Activated naive CD4-positive, alpha-beta T cell treated with anti-CD3 and anti-CD28 coated beads for 36 hours (primary cell): ENCODE measurements around the gene GNA14. TPM values are rescaled to one million over a fixed set of nuclear protein-coding genes. Genes with fewer than 3 reads are reported as not detected.

Source experiments
- CTCF ChIA-PET: fragments of 350-600 bp; sonication (Branson Sonifier 250); formaldehyde crosslinking; loops from one replicate; lab custom pipeline; 2021; ENCODE audit warnings: antibody characterized with exemption; lab: Charles Lee
- DNase-seq: peaks from one replicate; pipeline ENCODE4 v3.0.0-alpha.2; 2020
- H3K27ac Mint-ChIP-seq: one replicate; pipeline ENCODE4 v1.8.0; 2021; ENCODE audit warnings: mild to moderate bottlenecking, mixed read lengths
- H3K27me3 Mint-ChIP-seq: one replicate; pipeline ENCODE4 v1.8.0; 2021; ENCODE audit warnings: low read depth, mixed read lengths
- H3K36me3 Mint-ChIP-seq: one replicate; pipeline ENCODE4 v1.8.0; 2021; ENCODE audit warnings: low read depth, mixed read lengths
- H3K4me1 Mint-ChIP-seq: one replicate; pipeline ENCODE4 v1.8.0; 2021; ENCODE audit warnings: low read depth, mixed read lengths
- H3K4me3 Mint-ChIP-seq: one replicate; pipeline ENCODE4 v1.8.0; 2021; ENCODE audit warnings: mild to moderate bottlenecking, moderate library complexity, mixed read lengths
- H3K9me3 Mint-ChIP-seq: one replicate; pipeline ENCODE4 v1.8.0; 2021; ENCODE audit warnings: mixed read lengths
- intact Hi-C: fragments of 100-400 bp; cut with micrococcal nuclease; formaldehyde crosslinking; loops from one replicate; pipeline ENCODE4 v1.15.1; 2023
- total RNA-seq, 2 experiments: library from RNA; stranded (reverse); gene quantifications; one replicate each; pipeline ENCODE4 v1.2.3, GENCODE V29; 2021

Gene GNA14
- total RNA-seq, 2 experiments from 2014 or later: not detected

DNA sequence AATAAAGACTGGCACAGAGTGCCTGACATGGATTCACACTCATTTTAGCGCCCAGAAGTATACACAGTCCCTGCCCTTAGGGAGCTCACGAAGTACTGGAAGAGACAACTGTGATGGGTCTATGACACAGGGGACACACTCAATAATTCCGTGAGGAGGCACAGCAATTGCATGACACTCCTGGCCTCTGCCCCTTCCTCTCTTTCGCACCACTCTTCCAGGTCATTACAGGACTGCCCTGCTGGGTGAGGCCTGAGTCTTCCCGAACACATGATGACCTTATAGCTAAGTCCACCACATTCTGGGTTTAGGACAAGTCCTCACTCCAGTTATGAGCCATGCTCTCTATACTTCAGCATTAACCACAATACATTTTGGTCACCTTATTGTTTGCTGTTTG lies 134.7 kb downstream of the GNA14 start:
- Mint-ChIP-seq H3K27ac (no peak overlapping the region), H3K36me3 (no peaks in the 10 kb centered on the region), H3K9me3 (no peaks in the 10 kb centered on the region), H3K4me3 (no peak overlapping the region), H3K27me3 (no peaks in the 10 kb centered on the region), H3K4me1 (no peaks in the 10 kb centered on the region)
- intact Hi-C loops: no loop called here
- DNase-seq: no peak
- CTCF ChIA-PET: interaction anchor here (0.7 to 1.1 kb wide), 2 partner anchors 57 to 96 kb away, joined by 4 read pairs; no protein-coding TSS in a partner anchor

DNA sequence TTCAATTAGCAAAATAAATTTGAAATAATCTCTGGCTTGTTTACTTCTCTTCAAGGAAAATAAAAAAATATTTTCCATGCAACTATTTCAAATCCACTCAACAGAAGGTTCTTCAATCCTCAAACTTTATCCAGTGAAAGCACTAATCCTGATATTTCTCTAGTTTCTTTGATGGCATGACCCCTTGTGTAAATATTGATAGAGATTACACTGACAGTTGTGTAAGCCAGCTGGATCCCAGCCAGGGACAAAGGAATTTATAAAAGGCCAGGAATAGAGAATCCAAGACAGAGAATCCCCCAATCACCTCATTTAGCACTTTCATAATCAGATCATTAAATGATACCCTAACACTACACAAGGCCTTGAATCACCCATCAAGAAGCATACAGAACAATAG lies 135.2 kb downstream of the GNA14 start:
- DNase-seq: no peak
- Mint-ChIP-seq H3K27me3 (no peaks in the 10 kb centered on the region), H3K9me3 (no peaks in the 10 kb centered on the region), H3K4me3 (no peak overlapping the region), H3K4me1 (no peaks in the 10 kb centered on the region), H3K27ac (no peak overlapping the region), H3K36me3 (no peaks in the 10 kb centered on the region)
- CTCF ChIA-PET: no interaction called here
- intact Hi-C loops: no loop called here

DNA sequence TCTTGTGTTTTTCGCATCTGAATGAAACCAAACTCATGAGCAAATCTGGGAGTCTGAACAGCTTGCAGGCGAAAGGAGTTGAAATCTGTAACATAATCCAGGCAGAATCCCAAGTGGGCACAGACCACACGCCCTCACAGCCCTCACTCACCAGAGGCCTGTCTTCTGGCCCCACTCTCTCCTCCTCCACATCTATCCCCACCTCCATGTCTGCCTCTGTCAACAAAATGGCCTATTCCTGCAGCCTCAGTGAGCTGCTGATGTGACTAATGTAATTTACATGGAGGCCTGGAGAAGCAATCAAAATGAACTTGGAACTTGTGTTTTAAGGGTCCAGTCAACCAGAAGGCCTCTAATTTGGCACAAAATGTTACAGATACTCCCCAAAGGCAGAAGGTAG lies 136.6 kb downstream of the GNA14 start:
- H3K4me1 Mint-ChIP-seq: no peaks in the 10 kb centered on the region
- no peak for DNase-seq
- intact Hi-C loops: no loop called here
- H3K27ac Mint-ChIP-seq: no peak overlapping the region
- no peaks in the 10 kb centered on the region for H3K27me3 Mint-ChIP-seq
- no peak overlapping the region for H3K4me3 Mint-ChIP-seq
- no peaks in the 10 kb centered on the region for H3K9me3 Mint-ChIP-seq
- no peaks in the 10 kb centered on the region for H3K36me3 Mint-ChIP-seq
- CTCF ChIA-PET: interaction anchor here (0.9 kb wide), 1 partner anchor 54 kb away, joined by 4 read pairs; no protein-coding TSS in a partner anchor

DNA sequence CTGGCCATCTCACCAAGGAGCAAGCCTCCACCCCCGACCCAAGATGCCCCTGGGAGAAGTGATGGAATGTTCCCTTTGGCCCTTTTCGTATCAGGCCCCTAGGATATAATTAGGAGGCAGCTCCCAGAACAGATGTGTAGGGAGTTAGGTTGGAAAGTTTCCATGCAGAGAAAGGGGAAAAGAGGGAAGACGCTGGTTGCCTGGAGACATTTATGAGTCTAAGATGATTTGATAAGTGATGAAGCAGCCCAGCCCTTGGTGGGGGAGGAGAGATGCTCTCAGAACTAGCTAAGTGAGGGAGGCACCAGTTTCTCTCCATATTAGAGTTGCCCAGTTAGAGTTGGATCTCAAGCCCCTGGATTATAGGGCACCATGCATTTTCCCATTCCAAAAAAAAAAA lies 137.5 kb downstream of the GNA14 start:
- Mint-ChIP-seq H3K4me3 (no peak overlapping the region), H3K36me3 (no peaks in the 10 kb centered on the region), H3K27ac (no peak overlapping the region), H3K27me3 (no peaks in the 10 kb centered on the region), H3K4me1 (no peaks in the 10 kb centered on the region), H3K9me3 (no peaks in the 10 kb centered on the region)
- intact Hi-C loops: no loop called here
- no peak for DNase-seq
- CTCF ChIA-PET: interaction anchor here (0.9 kb wide), 1 partner anchor 53 kb away, joined by 4 read pairs; no protein-coding TSS in a partner anchor

DNA sequence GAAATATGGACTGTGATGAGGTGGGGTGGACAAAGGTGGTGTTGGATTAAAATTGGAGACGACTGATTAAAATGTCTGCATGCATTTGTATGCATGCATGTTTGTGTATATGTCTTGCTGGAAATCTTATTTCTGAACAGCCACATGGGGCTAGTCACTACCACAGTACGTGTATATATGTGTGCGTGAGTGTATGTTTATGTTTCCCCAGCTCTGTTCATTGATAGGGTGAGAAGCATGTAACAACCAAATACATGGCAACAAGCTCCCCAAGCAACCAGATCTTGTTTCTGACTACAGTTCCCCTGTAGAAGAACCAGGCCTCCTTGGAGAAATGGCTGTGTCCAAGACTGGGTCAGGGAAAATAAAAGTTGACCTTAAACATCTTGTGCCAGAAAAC lies 139.7 kb downstream of the GNA14 start:
- intact Hi-C loops: no loop called here
- Mint-ChIP-seq H3K9me3 (no peaks in the 10 kb centered on the region), H3K36me3 (no peaks in the 10 kb centered on the region), H3K4me3 (no peak overlapping the region), H3K4me1 (no peaks in the 10 kb centered on the region), H3K27me3 (no peaks in the 10 kb centered on the region), H3K27ac (no peak overlapping the region)
- DNase-seq: no peak
- CTCF ChIA-PET: interaction anchor here (0.9 kb wide), 1 partner anchor 21 kb away, joined by 3 read pairs; no protein-coding TSS in a partner anchor

DNA sequence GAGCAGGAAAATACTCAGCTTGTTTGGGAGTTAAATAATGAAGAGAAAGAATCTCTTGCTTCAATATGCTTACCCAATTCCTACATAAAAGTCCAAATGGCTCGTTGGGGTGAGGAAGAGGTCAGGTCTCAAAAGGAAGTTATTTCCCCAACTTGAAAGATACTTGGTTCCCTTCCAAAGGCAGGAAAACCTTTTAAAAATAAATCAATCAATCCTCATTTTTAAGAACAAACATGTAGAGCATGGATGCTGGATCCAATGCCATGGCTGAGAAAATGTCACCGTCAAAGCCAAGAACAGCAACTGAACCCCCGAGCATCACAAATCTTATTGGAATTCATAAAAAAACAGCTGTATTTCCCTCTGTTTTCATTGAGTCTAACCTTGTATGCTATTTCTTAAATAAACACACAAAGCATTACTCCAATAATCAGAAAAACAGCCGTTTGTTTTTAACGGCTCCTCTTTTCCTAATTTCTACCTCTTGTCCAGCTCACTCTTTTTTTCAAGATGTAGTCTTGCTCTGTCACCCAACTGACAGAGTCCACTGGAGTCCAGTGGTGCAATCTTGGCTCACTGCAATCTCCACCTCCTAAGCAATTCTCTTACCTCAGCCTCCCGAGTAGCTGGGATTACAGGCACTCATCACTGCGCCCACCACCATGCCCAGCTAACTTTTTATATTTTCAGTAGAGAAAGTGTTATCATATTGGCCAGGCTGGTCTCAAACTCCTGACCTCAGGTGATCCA lies 140.7 kb downstream of the GNA14 start:
- intact Hi-C loops: no loop called here
- Mint-ChIP-seq H3K36me3 (no peaks in the 10 kb centered on the region), H3K27ac (no peak overlapping the region), H3K9me3 (no peaks in the 10 kb centered on the region), H3K4me1 (no peaks in the 10 kb centered on the region), H3K27me3 (no peaks in the 10 kb centered on the region), H3K4me3 (no peak overlapping the region)
- CTCF ChIA-PET: interaction anchor here (0.6 to 0.9 kb wide), 2 partner anchors 51 to 115 kb away, joined by 3 read pairs; no protein-coding TSS in a partner anchor
- DNase-seq: no peak

DNA sequence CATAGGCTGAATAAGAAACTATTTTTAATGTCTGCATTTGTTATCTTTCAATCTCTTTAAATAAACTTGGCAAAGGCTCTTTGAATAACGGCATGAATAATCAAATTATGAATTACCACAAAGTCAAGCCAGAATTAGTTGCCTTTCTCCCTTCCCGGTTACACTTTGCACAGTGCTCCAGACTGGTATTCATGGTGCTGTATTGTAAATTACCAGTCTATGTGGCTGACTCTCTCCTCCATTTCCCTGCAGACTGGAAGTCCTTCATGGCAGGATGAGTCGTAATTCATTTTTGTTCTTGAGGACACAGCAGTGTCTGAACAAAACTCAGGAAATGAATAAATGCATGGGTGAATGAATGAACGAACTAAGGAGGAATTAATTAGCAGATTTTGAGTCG lies 142.9 kb downstream of the GNA14 start:
- H3K4me3 Mint-ChIP-seq: no peak overlapping the region
- H3K27ac Mint-ChIP-seq: no peak overlapping the region
- intact Hi-C loops: no loop called here
- H3K4me1 Mint-ChIP-seq: no peaks in the 10 kb centered on the region
- no peaks in the 10 kb centered on the region for H3K9me3 Mint-ChIP-seq
- H3K36me3 Mint-ChIP-seq: no peaks in the 10 kb centered on the region
- CTCF ChIA-PET: interaction anchor here (1.4 kb wide), 1 partner anchor 72 kb away, joined by 3 read pairs; no protein-coding TSS in a partner anchor
- DNase-seq: no peak
- H3K27me3 Mint-ChIP-seq: no peaks in the 10 kb centered on the region

DNA sequence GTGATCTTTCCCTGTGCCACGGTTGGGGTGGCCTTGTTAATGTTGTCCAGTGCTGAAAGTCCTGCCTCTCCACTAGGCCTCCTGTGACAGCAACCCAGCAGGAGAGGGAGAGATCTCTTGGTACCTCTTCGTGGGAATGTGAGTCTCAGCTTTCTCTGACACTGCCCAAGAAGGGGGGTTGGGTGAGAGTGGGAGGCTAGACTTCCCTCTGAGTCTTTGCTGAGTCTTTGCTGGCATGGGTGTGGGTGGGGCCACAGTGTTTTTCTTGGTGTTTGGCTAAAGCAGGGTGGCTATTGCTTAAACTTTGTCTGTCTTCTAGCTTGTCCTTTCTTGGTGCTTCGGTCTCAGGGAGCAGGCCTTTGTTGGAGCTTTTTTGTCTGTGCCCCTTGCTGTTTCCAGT lies 145.6 kb downstream of the GNA14 start:
- no peak for DNase-seq
- Mint-ChIP-seq H3K36me3 (no peaks in the 10 kb centered on the region), H3K4me1 (no peaks in the 10 kb centered on the region), H3K4me3 (no peak overlapping the region), H3K27ac (no peak overlapping the region), H3K9me3 (no peaks in the 10 kb centered on the region), H3K27me3 (no peaks in the 10 kb centered on the region)
- intact Hi-C loops: no loop called here
- CTCF ChIA-PET: interaction anchor here (1.3 kb wide), 1 partner anchor 43 kb away, joined by 3 read pairs; no protein-coding TSS in a partner anchor

DNA sequence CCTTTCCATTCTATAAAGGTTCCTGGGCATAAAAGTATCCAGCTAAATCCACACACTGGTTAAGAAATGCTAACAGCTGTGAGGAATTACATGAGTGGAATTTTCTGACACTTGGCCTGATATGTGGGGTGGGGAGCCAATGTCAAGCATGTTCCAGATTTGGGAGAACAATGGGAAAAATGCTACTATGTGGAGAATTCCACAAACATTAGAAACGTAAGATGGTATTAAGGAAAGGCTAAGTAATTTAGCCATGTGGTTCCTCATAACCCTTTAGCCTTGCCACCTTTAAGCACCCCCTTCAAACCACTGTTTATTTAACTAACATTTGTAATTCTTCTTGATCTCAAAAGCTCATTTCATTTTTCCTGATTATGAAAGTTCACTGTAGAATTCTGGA lies 149.2 kb downstream of the GNA14 start:
- Mint-ChIP-seq H3K4me1 (no peaks in the 10 kb centered on the region), H3K4me3 (no peak overlapping the region), H3K27me3 (peaks cover 3% of the 10 kb centered on the region), H3K9me3 (no peaks in the 10 kb centered on the region), H3K36me3 (no peaks in the 10 kb centered on the region), H3K27ac (no peak overlapping the region)
- DNase-seq: no peak
- CTCF ChIA-PET: interaction anchor here (0.6 kb wide), 1 partner anchor 292 kb away, joined by 3 read pairs; no protein-coding TSS in a partner anchor
- intact Hi-C loops: no loop called here

DNA sequence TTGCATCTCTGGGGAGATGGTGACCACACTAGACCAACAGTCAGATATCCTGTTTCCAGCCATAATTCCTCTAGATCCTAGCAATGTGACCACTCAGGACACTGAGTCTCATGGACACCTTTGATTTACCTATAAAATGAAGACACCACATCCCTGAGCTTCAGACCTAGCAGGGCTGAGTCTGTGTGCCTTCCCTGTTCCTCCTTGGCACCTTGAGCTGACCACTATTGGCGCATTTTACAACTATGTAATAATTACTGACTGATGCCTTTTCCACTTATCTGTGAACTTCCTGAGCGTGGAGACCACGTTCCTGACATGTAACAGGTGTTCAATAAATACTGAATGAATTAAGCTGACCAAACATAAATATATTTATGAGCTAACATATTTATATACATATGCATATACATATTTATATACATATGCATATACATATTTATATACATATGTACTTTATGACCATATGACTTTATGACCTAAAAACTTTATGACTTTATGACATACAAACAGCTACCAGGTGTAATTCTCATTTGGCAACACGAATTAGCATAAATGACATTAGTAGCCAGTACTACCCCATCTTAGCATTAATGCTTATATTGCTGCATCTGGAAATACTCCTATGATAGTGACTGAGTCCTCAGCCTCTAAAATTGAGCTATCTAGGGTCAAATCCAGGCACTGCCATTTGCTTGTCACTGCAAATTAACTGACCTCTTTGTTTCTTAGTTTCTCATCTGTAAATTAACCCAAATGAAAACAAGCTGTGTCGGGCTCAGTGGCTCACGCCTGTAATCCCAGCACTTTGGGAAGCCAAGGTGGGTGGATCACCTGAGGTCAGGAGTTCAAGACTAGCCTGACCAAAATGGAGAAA lies 150.6 kb downstream of the GNA14 start:
- no peak overlapping the region for H3K27ac Mint-ChIP-seq
- CTCF ChIA-PET: interaction anchor here (0.6 to 1.3 kb wide), 7 partner anchors 9 to 253 kb away, joined by 3 to 6 read pairs (median 4); no protein-coding TSS in a partner anchor
- intact Hi-C loops: no loop called here
- H3K36me3 Mint-ChIP-seq: no peaks in the 10 kb centered on the region
- peaks cover 3% of the 10 kb centered on the region for H3K27me3 Mint-ChIP-seq
- no peaks in the 10 kb centered on the region for H3K9me3 Mint-ChIP-seq
- no peak for DNase-seq
- H3K4me1 Mint-ChIP-seq: no peaks in the 10 kb centered on the region
- no peak overlapping the region for H3K4me3 Mint-ChIP-seq

DNA sequence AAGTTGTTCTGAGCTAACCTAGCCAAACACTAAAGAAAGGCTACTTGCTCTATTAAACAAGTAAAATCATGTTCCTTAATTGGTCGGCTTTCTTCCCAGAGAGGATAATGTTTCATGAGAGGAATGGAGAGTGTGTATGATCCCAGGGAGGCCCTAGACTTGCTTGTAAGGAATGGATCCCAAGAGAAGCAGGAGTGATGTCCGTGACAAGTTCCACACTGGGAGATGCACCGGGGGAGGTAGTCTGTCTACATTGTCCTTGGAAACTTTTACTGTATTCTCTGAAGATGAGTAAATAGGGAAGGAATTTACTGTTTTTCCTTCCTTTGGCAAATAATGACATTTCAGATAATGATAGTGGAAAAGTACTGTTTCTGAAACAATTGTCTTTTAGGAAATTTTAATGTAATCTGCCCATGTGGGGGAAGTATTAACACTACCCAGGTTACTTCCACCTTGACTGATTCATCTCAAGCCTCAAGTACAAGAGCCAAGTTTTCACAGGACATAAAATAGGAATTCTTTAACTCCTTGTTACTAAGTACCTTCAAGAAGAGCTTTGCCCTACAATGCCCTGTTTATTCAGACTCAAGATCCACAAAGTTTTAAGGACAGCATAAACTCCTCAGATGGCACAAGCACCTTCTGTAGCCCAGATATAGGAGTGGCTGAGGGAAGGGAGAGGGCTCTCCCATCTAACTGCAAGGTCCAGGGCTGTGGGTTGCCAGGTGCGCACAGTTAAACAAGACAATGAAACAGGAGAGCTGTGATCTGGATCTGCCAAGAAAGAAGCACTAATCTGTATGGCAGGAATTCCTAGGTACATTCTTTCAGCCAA lies 152.1 kb downstream of the GNA14 start:
- CTCF ChIA-PET: no interaction called here
- H3K27me3 Mint-ChIP-seq: peaks cover 3% of the 10 kb centered on the region
- no peak for DNase-seq
- intact Hi-C loops: no loop called here
- no peak overlapping the region for H3K4me3 Mint-ChIP-seq
- no peak overlapping the region for H3K27ac Mint-ChIP-seq
- no peaks in the 10 kb centered on the region for H3K36me3 Mint-ChIP-seq
- peaks cover 2% of the 10 kb centered on the region for H3K9me3 Mint-ChIP-seq
- no peaks in the 10 kb centered on the region for H3K4me1 Mint-ChIP-seq
